Stimulated activated naive CD8-positive, alpha-beta T cell treated with anti-CD3 and anti-CD28 coated beads, Interleukin-15, amount 100 ng/mL, for 72 hours (primary cell): ENCODE results near the gene REEP3.
A peak's percentile ranks its signal among the peaks of the same experiment; 100 is the strongest.
"Not testable (repeated sequence)": the region's sequence is repeated elsewhere in the genome, so short reads cannot be mapped to it uniquely, and the experiment has no call there.

ENCODE experiments used
- ATAC-seq: fragments of 150-1000 bp; cut with Tn5 transposase; 2 replicates; pipeline ENCODE4 v1.10.0; 2021; ENCODE audit warnings: mild to moderate bottlenecking, moderate library complexity
- DNase-seq, 2 donors: peaks; one replicate each; pipeline ENCODE4 v3.0.0; 2021 to 2022
- H3K27ac Mint-ChIP-seq, 2 donors: one replicate each; pipeline ENCODE4 v1.8.0; 2022; ENCODE audit warnings: mild to moderate bottlenecking in 2 of 2, mixed read lengths in 2 of 2, moderate library complexity in 2 of 2
- H3K27me3 Mint-ChIP-seq: one replicate; pipeline ENCODE4 v1.8.0; 2022; ENCODE audit warnings: mixed read lengths
- H3K4me1 Mint-ChIP-seq: one replicate; pipeline ENCODE4 v1.8.0; 2022; ENCODE audit warnings: mild to moderate bottlenecking, mixed read lengths
- H3K4me3 Mint-ChIP-seq, 2 donors: one replicate each; pipeline ENCODE4 v1.8.0; 2022; ENCODE audit warnings: mild to moderate bottlenecking in 2 of 2, mixed read lengths in 2 of 2, moderate library complexity in 1 of 2
- H3K9me3 Mint-ChIP-seq, 2 donors: one replicate each; pipeline ENCODE4 v1.8.0; 2022; ENCODE audit warnings: mixed read lengths in 2 of 2

The REEP3 gene

DNA sequence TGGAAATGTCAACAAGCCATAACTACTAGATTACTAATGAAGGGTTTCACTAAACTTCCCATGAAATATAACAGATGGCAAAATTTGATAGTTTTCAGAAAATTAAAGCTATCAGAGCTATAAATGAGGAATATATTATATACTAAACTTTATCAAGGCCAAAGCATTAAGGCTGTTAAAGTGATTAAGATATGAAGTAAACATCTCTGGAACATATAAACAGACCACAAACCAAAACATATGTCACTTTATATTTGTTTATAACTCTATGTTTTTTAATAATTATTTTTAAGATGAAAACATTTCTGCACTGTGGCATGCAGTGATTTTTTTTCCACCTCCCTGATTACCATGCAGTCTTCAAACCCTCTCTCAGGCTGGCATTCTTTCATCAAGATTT, 120.2 kb downstream of the REEP3 start:
- DNase-seq (no peak), ATAC-seq (no peak)
- no peak overlapping the region for H3K4me3 Mint-ChIP-seq
- peaks cover 7% of the 10 kb centered on the region for H3K4me1 Mint-ChIP-seq
- H3K27me3 Mint-ChIP-seq = peaks cover 12% of the 10 kb centered on the region
- no peaks in the 10 kb centered on the region for H3K9me3 Mint-ChIP-seq
- H3K27ac Mint-ChIP-seq = no peak overlapping the region

DNA sequence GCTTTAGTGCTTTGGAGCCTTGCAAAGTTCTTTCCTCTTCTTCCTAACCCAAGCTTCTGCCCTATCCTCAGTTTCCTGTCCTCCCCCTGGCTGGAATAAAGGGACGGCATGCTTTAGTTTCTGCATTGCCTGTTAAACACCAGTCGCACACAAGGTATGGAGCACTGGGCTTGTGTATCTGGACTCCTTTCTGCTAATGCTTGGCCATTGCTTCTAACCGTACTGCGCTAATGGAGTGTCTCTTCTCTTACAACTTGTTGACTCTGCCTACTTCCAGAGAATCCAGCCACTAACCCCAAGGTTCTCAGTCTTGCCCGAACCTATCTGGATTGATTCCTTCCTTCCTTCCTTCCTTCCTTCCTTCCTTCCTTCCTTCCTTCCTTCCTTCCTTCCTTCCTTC, 120.6 kb downstream of the REEP3 start:
- ATAC-seq (no peak), DNase-seq (no peak)
- H3K27ac Mint-ChIP-seq = no peak overlapping the region
- H3K4me3 Mint-ChIP-seq = no peak overlapping the region
- peaks cover 12% of the 10 kb centered on the region for H3K27me3 Mint-ChIP-seq
- no peaks in the 10 kb centered on the region for H3K9me3 Mint-ChIP-seq
- H3K4me1 Mint-ChIP-seq = peaks cover 7% of the 10 kb centered on the region

DNA sequence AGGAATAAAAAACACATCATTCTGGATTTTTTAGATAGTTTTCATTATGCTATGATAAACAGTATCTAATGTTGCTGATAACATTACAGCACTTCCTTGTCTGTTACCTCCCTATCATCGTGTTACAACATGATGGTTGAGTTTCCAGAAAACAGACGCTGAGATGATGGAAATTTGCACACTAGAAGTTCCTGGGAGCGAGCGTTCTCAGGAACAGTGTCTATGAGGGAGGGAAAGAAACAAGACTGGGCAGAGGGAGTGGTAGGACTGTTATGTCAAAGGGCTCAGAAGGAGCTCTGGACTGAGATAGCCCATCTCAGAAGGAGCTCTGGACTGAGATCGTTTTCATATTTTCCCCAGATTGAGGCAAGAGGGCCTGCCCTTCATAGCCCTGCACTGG, 121.6 kb downstream of the REEP3 start:
- Mint-ChIP-seq H3K4me1 (peaks cover 7% of the 10 kb centered on the region), H3K27ac (no peak overlapping the region), H3K27me3 (peaks cover 12% of the 10 kb centered on the region), H3K9me3 (no peaks in the 10 kb centered on the region), H3K4me3 (no peak overlapping the region)
- ATAC-seq (no peak), DNase-seq (no peak)

DNA sequence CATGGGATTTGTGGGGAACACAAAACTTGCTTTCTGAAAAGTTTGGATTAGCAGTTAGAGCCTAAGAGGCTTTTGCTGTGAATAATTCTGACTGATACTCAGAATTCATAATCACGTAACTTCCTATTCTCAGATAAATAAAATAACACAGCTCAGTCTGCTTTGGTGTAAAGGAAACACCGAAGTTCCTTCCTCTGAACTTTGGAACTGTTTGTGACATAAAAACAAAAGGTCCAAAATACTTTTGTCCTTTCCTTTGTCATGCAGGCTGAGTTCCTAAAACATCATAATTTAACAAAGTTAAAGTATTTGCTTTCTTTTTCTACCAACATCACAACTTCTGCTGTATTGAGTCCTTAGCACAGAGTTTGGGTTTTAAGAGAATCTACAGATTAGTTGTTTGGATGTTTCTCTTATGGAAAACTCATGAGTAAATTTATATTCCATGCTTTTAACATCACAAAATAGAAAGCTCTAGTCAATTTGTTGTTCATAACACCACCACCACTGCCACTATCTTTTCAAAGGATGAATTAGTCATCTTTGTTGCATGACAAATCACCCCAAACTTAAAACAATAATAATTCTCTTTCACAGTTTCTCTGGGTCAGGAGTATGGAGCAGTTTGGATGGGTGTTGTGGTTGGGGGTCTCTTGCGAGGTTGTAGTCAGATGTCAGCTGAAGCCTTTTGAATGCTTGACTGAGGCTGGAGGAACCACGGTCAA, 123.4 kb downstream of the REEP3 start:
- Mint-ChIP-seq H3K27me3 (peaks cover 12% of the 10 kb centered on the region), H3K4me1 (peaks cover 7% of the 10 kb centered on the region), H3K9me3 (no peaks in the 10 kb centered on the region), H3K4me3 (no peak overlapping the region), H3K27ac (peak overlapping the region in 1 of 2 donors; percentile 12)
- DNase-seq (no peak), ATAC-seq (no peak)

DNA sequence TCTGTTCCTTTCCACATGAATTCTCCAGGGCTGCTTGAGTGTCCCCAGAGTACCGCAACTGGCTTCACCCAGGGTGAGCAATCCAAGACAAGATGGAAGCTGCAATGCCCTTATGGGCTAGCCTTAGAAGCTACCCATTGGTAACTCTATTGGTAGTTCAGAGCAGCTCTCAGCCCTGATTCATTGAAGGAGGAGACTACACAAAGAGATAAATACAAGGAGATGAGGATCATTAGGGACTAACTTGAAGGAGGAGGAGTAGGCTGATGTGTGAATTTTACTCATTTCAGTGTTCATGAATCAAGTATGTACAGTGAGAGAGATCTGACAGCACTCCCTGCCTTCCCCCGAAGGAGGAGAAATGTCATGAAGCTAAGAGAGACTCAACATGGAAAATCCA, 124.0 kb downstream of the REEP3 start:
- DNase-seq (no peak), ATAC-seq (no peak)
- Mint-ChIP-seq H3K9me3 (no peaks in the 10 kb centered on the region), H3K27me3 (peaks cover 12% of the 10 kb centered on the region), H3K4me3 (no peak overlapping the region), H3K27ac (peak overlapping the region in 1 of 2 donors; percentile 12), H3K4me1 (peaks cover 7% of the 10 kb centered on the region)

DNA sequence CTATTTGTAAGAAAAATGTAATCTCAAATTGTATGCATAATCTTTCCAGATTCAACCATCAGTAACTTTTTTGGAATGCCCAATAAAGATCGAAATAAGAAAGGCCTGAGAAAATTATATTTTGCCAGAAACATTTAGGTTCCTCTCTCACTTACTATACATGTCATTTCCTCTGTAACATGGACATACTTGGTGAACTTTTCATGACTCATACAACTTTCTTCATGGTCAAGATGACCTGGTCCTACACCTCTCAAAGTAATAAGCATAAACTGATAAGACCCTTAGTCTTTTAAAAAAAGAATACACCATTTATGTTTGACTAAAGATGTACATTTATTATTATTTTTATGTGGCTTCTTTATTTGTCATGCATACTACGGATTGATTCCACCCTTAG, 125.3 kb downstream of the REEP3 start:
- Mint-ChIP-seq H3K9me3 (no peaks in the 10 kb centered on the region), H3K4me3 (no peak overlapping the region), H3K4me1 (peaks cover 7% of the 10 kb centered on the region), H3K27ac (no peak overlapping the region), H3K27me3 (peaks cover 12% of the 10 kb centered on the region)
- ATAC-seq (no peak), DNase-seq (no peak)

DNA sequence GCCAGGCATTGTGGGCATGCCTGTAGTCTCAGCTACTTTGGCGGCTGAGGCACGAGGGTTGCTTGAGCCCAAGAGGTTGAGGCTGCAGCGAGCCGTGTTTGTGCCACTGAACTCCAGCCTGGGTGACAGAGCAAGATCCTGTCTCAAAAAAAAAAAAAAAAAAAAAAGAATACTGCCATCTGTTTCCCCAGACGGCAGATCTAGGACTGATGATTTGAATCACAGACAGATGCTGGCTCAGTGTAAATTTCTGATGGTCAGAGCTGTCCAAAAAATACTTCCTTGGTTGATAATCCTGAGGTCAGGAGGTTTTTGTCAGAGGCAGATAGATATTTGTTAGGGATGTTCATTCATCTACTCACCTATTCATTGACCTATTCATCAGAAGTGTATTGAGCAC, 130.7 kb downstream of the REEP3 start:
- DNase-seq (no peak), ATAC-seq (no peak)
- Mint-ChIP-seq H3K9me3 (no peaks in the 10 kb centered on the region), H3K27ac (no peak overlapping the region), H3K27me3 (no peaks in the 10 kb centered on the region), H3K4me3 (no peak overlapping the region), H3K4me1 (no peaks in the 10 kb centered on the region)

DNA sequence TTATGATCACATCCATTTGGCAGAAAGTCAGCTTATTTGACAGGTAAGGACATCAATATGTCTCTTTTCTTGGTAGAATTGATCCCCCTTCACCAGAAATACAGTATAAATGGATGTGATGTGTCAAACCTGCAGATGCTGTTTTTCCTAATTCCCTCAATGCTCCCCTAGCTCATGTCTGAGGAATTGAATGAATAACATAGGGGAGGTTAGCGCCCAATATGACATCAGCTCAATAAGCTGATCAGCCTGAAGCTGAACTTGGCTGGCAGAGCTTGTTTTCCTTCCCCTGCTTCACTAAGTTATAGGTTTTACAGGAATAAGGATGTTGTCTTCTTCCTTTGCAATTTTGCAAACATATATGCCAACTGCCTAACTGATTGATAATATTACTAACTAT, 132.5 kb downstream of the REEP3 start:
- Mint-ChIP-seq H3K9me3 (no peaks in the 10 kb centered on the region), H3K4me1 (no peaks in the 10 kb centered on the region), H3K4me3 (no peak overlapping the region), H3K27me3 (no peaks in the 10 kb centered on the region), H3K27ac (no peak overlapping the region)
- DNase-seq (no peak), ATAC-seq (no peak)

DNA sequence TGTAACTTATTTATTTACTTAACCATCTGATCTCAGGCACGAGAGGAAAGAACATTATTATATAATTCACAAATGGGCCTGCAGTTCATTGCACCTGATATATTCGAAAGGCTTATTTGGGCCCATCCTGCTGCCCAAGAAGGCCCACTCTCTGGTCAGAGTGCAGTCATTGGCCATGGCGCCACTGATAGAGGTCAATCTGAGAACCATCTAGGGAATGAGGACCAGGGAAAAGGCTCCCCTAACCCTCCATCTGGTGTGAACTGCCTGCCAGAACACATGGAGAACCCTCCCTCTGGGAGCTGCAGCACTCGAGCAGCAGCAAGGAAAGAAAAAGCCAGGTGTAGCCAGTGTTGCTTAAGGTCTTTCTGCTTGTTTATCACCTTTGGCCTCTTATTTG, 136.6 kb downstream of the REEP3 start:
- Mint-ChIP-seq H3K27ac (no peak overlapping the region), H3K9me3 (no peaks in the 10 kb centered on the region), H3K4me1 (no peaks in the 10 kb centered on the region), H3K27me3 (no peaks in the 10 kb centered on the region), H3K4me3 (no peak overlapping the region)
- DNase-seq = no peak
- no peak for ATAC-seq

DNA sequence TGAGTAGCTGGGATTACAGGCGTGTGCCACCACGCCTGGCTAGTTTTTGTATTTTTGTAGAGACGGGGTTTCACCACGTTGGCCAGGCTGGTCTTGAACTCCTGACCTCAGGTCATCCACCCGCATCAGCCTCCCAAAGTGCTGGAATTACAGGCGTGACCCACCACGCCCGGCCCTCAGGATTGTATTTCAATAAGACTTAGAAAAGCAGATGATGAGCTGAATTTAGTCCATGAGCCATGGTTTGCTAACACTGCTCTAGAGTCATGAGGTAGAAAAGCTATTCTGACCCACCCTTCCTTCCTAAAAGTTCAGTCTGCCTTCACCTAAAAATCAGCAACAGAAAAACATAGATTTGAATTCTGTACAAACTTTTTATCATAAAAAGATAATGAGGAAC, 139.7 kb downstream of the REEP3 start:
- not testable (repeated sequence) for H3K4me1 Mint-ChIP-seq, ATAC-seq, H3K9me3 Mint-ChIP-seq, DNase-seq, H3K27me3 Mint-ChIP-seq, H3K4me3 Mint-ChIP-seq, H3K27ac Mint-ChIP-seq

DNA sequence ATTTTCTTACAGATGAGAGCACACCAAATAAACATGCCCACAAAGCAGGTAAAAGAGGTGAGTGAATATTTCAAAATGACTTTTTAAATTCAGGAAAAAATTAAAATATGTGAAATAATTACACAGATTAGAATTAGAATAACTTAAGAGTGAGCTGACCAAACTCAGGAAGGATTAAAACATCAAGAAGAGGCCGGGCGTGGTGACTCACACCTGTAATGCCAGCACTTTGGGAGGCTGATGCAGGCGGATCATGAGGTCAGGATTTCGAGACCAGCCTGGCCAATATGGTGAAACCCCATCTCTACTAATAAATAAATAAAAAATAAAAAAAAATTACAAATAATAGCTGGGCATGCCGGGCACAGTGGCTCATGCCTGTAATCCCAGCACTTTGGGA, 140.1 kb downstream of the REEP3 start:
- H3K4me1 Mint-ChIP-seq = no peaks in the 10 kb centered on the region
- no peaks in the 10 kb centered on the region for H3K9me3 Mint-ChIP-seq
- DNase-seq = no peak
- no peak overlapping the region for H3K4me3 Mint-ChIP-seq
- no peak overlapping the region for H3K27ac Mint-ChIP-seq
- no peak for ATAC-seq
- no peaks in the 10 kb centered on the region for H3K27me3 Mint-ChIP-seq

DNA sequence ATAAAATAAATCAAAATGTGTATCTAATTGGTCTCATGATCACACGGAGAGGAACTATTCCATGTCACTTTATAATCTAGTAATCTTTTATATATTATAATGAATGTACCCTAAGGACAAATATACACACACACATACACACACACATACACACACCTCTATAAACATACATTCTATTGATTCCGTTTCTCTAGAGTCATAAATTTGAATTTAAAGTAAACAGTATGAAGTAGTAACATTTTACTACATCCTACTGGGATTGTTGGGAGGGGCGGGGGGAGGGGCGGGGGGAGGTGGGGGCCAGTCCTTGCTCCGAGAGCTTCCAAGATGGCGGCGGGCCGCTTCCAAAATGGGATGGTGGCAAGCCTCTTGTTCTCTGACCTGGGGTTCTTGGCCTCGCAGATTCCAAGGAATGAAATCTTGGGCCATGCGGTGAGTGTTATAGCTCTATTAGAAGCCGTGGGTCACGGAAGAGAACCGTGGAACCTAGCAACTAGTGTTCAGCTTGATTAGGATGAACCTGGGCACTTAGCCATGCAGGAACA, 143.2 kb downstream of the REEP3 start:
- DNase-seq (no peak), ATAC-seq (no peak)
- Mint-ChIP-seq H3K27me3 (no peaks in the 10 kb centered on the region), H3K27ac (no peak overlapping the region), H3K9me3 (no peaks in the 10 kb centered on the region), H3K4me1 (no peaks in the 10 kb centered on the region), H3K4me3 (no peak overlapping the region)

DNA sequence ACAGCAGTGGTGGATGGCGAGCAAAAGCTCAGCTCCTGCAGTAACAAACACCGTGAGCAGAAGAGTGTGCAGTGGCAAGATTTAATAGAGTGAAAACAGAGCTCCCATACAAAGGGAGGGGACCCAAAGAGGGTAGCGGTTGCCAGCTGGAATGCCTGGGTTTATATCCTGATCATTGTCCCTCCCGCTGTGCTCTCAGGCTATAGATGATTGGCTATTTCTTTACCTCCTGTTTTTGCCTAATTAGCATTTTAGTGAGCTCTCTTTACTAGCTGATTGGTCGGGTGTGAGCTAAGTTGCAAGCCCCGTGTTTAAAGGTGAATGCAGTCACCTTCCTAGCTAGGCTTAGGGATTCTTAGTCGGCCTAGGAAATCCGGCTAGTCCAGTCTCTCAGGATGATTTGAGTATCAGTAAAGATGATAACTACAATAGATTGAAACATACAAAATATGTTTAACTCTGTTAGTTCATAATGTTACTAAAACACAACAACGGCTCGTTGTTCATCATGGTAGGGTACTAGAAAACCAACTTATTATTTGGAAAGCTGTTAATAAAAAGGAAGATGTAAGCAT, 143.9 kb downstream of the REEP3 start:
- not testable (repeated sequence) for ATAC-seq, H3K4me3 Mint-ChIP-seq, H3K9me3 Mint-ChIP-seq, DNase-seq, H3K27me3 Mint-ChIP-seq, H3K27ac Mint-ChIP-seq, H3K4me1 Mint-ChIP-seq

DNA sequence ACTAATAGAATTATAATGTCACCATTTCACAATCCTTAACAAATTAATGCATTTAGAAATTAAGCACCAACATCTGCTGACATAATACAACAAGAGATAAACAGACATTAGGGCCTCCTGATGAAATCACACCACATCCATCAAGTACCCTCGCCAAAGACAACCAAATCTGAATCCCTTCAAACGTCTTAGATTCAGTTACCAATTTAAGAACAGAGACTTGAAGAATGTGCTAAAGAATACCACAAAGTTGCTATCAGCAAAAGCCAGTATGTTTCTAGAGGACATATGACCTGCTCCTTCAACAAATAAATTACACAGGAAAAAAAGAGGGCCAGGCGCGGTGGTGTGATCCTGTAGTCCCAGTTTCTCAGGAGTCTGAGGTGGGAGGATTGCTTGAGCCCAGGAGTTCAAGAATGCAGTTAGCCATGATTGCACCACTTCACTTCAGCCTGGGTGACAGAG, 144.5 kb downstream of the REEP3 start:
- Mint-ChIP-seq H3K4me1 (no peaks in the 10 kb centered on the region), H3K27me3 (no peaks in the 10 kb centered on the region), H3K27ac (no peak overlapping the region), H3K9me3 (no peaks in the 10 kb centered on the region), H3K4me3 (no peak overlapping the region)
- no peak for DNase-seq
- ATAC-seq = no peak

DNA sequence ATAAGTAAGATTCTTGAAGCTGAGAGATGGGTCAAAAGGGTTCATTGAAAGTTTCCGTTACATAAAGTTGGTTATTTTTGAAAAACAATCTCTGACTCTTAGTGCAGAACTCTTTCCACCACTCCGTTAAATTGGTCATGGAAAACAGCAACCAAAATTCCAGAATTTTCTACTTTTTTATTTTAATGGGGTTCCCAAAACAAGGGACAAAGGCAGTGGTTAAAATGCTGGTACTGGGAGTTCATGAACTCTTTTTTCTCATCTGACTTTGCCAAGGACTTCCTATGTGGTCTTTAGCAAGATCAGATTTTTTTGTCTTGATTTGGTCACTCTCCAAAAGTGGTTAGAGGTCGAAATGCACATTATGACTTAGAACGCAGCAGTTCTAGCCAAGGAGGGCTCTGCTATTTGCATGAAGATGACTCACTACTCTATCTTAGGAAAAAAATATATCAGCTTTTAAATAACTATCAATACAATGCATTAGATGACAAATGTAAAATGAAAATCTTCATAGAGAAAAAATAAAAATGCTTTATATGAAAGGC, 145.7 kb downstream of the REEP3 start:
- Mint-ChIP-seq H3K27ac (no peak overlapping the region), H3K9me3 (no peaks in the 10 kb centered on the region), H3K4me3 (no peak overlapping the region), H3K4me1 (no peaks in the 10 kb centered on the region), H3K27me3 (peaks cover 8% of the 10 kb centered on the region)
- ATAC-seq (peak; percentile 75), DNase-seq (no peak)
